Bronchial epithelial cell (primary cell): ENCODE data around the gene INSR. TPM values are rescaled to one million over a fixed set of nuclear protein-coding genes. Genes with fewer than 3 reads are reported as not detected.

ENCODE experiments used
- DNase-seq: peaks from one replicate; pipeline ENCODE4 v3.0.0-alpha.2; 2010; ENCODE audit warnings: low read depth
- FAIRE-seq: peaks from 2 replicates; lab custom pipeline; 2011; peaks lifted over from hg19 to GRCh38; lab: Jason Lieb, UNC
- H3K27me3 ChIP-seq: 2 replicates; pipeline ENCODE4 v1.5.1; 2011; ENCODE audit warnings: low read length; ENCODE audit not compliant: control insufficient read depth, insufficient read depth
- H3K36me3 ChIP-seq: 2 replicates; pipeline ENCODE4 v1.5.1; 2011; ENCODE audit warnings: low read length; ENCODE audit not compliant: control insufficient read depth, insufficient read depth
- H3K4me3 ChIP-seq: 2 replicates; pipeline ENCODE4 v1.5.1; 2011; ENCODE audit warnings: mild to moderate bottlenecking, low read depth, low read length, control low read depth
- total RNA-seq: library from RNA; depleted of rRNA; stranded (reverse); fragments of >200 nt; gene quantifications from 2 replicates; pipeline ENCODE4 v1.2.1, GENCODE V29; 2014
- TF ChIP-seq, protein P1 (sequence below): IDR thresholded peaks from 2 replicates; pipeline ENCODE4 v1.5.1; 2011; ENCODE audit warnings: mild to moderate bottlenecking, moderate library complexity, low read length, control low read depth, inconsistent platforms; ENCODE audit not compliant: insufficient read depth, severe bottlenecking

Gene INSR
- total RNA-seq, 1 donor from 2014 or later: 6.1 TPM

DNA sequence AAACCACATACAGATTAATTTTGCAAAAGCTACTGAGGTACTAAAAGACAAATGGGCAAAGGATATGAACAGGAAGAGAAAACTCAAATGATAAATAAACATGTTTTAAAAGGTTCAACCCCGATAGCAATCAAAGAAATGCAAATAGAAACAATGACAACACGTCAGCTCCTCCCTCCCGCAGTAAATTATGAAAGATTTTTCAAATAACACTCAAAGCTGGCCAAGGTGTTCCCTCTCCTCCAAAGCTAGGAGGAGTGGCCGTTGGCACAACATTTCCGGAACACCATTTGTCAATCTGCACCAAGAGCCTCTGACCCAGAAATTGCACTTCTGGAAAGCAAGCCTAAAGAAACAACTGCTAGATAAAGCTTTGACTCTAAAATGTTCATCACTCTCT, 28.3 kb downstream of the INSR start:
- no peak overlapping the region for H3K4me3 ChIP-seq
- no peak for DNase-seq
- no peak for FAIRE-seq
- TF ChIP-seq, protein P1, sequence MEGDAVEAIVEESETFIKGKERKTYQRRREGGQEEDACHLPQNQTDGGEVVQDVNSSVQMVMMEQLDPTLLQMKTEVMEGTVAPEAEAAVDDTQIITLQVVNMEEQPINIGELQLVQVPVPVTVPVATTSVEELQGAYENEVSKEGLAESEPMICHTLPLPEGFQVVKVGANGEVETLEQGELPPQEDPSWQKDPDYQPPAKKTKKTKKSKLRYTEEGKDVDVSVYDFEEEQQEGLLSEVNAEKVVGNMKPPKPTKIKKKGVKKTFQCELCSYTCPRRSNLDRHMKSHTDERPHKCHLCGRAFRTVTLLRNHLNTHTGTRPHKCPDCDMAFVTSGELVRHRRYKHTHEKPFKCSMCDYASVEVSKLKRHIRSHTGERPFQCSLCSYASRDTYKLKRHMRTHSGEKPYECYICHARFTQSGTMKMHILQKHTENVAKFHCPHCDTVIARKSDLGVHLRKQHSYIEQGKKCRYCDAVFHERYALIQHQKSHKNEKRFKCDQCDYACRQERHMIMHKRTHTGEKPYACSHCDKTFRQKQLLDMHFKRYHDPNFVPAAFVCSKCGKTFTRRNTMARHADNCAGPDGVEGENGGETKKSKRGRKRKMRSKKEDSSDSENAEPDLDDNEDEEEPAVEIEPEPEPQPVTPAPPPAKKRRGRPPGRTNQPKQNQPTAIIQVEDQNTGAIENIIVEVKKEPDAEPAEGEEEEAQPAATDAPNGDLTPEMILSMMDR: no peak
- no peaks in the 10 kb centered on the region for H3K27me3 ChIP-seq
- no peaks in the 10 kb centered on the region for H3K36me3 ChIP-seq

DNA sequence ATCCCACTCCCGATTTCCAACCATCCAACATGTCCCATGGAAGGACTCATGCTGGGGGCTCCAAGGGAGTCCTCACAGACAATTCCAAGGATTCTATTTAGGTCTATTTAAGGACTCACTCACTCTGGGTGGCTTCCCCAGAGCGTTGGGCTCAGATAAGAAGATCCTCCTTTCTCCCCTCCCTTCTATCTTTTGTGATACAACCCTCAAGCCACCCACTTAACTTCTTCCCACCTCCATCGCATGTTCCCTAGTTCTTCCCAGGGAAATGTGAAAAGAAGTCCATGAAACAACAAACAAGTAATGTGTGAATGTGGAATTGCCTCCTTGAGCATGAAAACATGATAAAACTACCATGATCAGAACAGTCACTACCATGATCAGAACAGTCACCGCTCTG, 29.4 kb downstream of the INSR start:
- TF ChIP-seq, protein P1: no peak
- no peak for DNase-seq
- no peak for FAIRE-seq
- Histone ChIP-seq H3K4me3 (no peak overlapping the region), H3K36me3 (no peaks in the 10 kb centered on the region), H3K27me3 (no peaks in the 10 kb centered on the region)

DNA sequence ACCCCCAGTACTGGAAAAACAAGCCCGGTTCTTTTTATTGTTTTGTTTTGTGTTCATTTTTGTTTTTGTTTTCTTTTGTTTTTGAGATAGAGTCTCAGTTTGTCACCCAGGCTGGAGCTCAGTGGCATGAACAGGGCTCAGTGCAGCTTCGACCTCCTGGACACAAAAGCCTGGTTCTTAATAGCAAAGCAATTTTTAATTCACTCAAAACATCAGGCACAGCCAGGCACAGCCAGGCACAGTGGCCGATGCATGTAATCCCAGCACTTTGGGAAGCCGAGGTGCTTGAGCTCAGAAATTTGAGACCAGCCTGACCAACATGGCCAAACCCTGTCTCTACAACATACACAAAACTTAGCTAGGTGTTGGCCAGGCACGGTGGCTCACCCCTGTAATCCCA, 30.7 kb downstream of the INSR start:
- Histone ChIP-seq H3K27me3 (no peaks in the 10 kb centered on the region), H3K4me3 (no peak overlapping the region), H3K36me3 (no peaks in the 10 kb centered on the region)
- TF ChIP-seq, protein P1: no peak
- no peak for DNase-seq
- FAIRE-seq: peak; percentile 52

DNA sequence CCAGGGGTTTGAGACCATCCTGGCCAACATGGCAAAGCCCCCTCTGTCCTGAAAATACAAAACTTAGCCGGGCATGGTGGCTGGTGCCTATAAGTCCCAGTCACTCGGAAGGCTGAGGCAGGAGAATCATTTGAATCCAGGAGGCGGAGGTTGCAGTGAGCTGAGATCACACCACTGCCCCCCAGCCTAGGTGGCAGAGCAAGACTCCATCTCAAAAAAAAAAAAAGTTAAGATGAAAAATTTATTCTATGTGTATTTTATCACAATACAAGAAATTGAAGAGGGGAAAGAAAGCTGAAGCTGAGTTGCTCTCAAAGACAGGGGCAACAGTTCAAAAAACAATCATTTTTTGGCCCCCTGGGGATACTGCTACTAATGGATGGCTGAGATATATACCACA, 31.1 kb downstream of the INSR start:
- no peaks in the 10 kb centered on the region for H3K36me3 ChIP-seq
- no peak overlapping the region for H3K4me3 ChIP-seq
- FAIRE-seq: no peak
- no peaks in the 10 kb centered on the region for H3K27me3 ChIP-seq
- TF ChIP-seq, protein P1: no peak
- DNase-seq: no peak

DNA sequence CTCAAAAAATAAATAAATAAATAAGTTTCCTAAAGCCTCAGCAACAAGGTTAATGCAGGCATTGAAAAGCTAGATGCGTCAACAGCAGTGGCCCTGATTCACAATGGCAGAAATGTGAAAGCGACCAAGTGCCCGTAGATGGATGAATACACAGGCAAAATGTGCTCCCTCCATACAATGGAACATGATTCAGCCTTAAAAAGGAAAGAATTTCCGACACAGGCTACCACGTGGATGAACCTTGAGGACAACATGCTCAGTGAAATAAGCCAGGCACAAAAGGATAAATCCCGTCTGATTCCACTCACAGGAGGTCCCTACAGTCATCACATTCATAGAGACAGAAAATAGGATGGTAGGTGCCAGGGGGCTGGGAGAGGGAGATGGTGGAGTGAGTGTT, 31.7 kb downstream of the INSR start:
- H3K4me3 ChIP-seq: no peak overlapping the region
- H3K27me3 ChIP-seq: no peaks in the 10 kb centered on the region
- no peak for FAIRE-seq
- no peaks in the 10 kb centered on the region for H3K36me3 ChIP-seq
- no peak for DNase-seq
- TF ChIP-seq, protein P1: no peak

DNA sequence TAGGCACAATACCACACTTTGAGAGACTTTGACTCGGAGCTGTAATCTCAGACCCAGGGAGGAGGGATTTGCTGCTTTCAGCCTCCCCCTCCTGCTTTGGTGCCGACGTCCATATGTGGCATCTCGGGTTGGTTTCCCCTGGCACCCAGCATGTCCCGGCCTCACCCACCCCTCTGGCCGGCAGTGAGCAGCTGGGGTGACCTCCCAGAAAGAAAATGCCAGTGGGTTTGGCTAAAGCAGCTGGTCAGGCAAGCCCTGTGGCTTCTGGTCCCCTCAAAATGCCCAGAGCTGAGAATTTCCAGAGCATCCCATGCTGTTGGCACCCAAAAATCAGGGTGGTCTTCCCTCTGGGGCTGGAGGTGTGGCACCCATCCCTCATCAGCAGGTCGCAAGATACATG, 34.1 kb downstream of the INSR start:
- no peaks in the 10 kb centered on the region for H3K36me3 ChIP-seq
- TF ChIP-seq, protein P1: no peak
- no peak overlapping the region for H3K4me3 ChIP-seq
- no peaks in the 10 kb centered on the region for H3K27me3 ChIP-seq
- no peak for DNase-seq
- no peak for FAIRE-seq
